Erythroblast (primary cell): ENCODE measurements around the gene FHAD1.

Source experiments
- GATA1 ChIP-seq: IDR thresholded peaks from 2 replicates; pipeline ENCODE4 v1.6.1; 2011; ENCODE audit warnings: low read depth, mild to moderate bottlenecking, control low read depth, low read length, moderate library complexity
- POLR2A ChIP-seq: IDR thresholded peaks from 2 replicates; pipeline ENCODE4 v1.6.1; 2011; ENCODE audit warnings: mild to moderate bottlenecking, low read length

DNA sequence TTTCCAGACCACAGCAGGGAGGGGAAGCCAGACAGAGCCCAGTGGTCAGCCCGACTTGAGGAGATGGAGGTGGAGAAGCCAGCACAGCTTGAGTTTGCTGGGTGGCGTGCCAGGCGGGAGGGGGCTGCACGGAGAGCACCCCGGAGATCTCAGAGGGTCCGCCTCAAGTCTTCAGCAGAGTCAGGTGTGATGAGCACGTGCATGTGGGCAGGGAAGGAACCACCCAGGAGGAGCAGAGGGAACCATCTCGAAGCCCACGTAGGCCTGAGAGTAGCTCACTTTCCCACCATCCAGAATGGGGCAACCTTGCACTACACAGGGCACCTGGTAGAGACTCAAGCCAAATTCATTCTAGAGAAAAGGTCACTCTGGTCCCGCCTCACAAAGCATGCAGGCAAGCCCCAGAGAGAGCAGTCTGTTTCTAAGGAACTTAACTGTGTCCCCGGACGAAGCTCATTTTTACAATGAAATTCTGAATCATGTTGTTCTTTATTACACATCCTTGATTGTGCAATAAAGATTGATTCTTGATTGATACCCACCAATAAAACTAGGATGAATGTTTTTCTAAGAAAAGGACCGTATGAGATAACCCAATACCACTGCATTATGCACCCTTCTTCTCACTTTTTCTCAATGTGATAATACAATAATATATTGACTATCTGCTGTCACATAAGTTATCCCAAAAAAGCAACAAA is 64.2 kb downstream of the FHAD1 start:
- no peak for TF ChIP-seq POLR2A
- no peak for TF ChIP-seq GATA1
